Measurements from ENCODE around the gene SP3.

The SP3 gene

GRCh38 chr2:173989884-173990215 is 24.7 kb upstream of the SP3 start:
- TF ChIP-seq CTCF (IDR thresholded peaks at IDR 0.05; ENCODE audit: low read length, missing control alignments), result no peak
- H3K4me3 ChIP-seq (replicated peaks; ENCODE audit: low read depth, low read length), result no peak overlapping the region
- DNase-seq (ENCODE audit: low read depth), result no peak

GRCh38 chr2:173989160-173989883 is 24.1 kb upstream of the SP3 start:
- no peak for DNase-seq (ENCODE audit: low read depth)
- no peak overlapping the region for H3K4me3 ChIP-seq (replicated peaks; ENCODE audit: low read depth, low read length)
- TF ChIP-seq CTCF (IDR thresholded peaks at IDR 0.05; ENCODE audit: low read length, missing control alignments), result no peak

GRCh38 chr2:173986805-173987204 is 21.6 kb upstream of the SP3 start:
- H3K4me3 ChIP-seq (replicated peaks; ENCODE audit: low read depth, low read length), result no peak overlapping the region
- no peak for TF ChIP-seq CTCF (IDR thresholded peaks at IDR 0.05; ENCODE audit: low read length, missing control alignments)
- peak; percentile 39 for DNase-seq (ENCODE audit: low read depth)

GRCh38 chr2:173985605-173985992 is 20.4 kb upstream of the SP3 start:
- no peak overlapping the region for H3K4me3 ChIP-seq (replicated peaks; ENCODE audit: low read depth, low read length)
- no peak for TF ChIP-seq CTCF (IDR thresholded peaks at IDR 0.05; ENCODE audit: low read length, missing control alignments)
- DNase-seq (ENCODE audit: low read depth), result no peak

- no peak overlapping the region for H3K4me3 ChIP-seq (replicated peaks; ENCODE audit: low read depth, low read length)
- no peak for DNase-seq (ENCODE audit: low read depth)
- TF ChIP-seq CTCF (IDR thresholded peaks at IDR 0.05; ENCODE audit: low read length, missing control alignments), result no peak
Observed at GRCh38 chr2:173984866-173985604, 19.9 kb upstream of the SP3 start.

GRCh38 chr2:173983391-173983871 is 18.3 kb upstream of the SP3 start:
- H3K4me3 ChIP-seq (replicated peaks; ENCODE audit: low read depth, low read length), result no peak overlapping the region
- TF ChIP-seq CTCF (IDR thresholded peaks at IDR 0.05; ENCODE audit: low read length, missing control alignments), result no peak
- peak; percentile 62 for DNase-seq (ENCODE audit: low read depth)

All from fibroblast of pulmonary artery (primary cell).